ENCODE measurements around the gene EEF1A2. TPM values are rescaled to one million over a fixed set of nuclear protein-coding genes. Genes with fewer than 3 reads are reported as not detected.

EEF1A2 gene
- total and polyA plus RNA-seq, 4 donors, result 0.05 to 0.12 TPM; not detected in 2

DNA sequence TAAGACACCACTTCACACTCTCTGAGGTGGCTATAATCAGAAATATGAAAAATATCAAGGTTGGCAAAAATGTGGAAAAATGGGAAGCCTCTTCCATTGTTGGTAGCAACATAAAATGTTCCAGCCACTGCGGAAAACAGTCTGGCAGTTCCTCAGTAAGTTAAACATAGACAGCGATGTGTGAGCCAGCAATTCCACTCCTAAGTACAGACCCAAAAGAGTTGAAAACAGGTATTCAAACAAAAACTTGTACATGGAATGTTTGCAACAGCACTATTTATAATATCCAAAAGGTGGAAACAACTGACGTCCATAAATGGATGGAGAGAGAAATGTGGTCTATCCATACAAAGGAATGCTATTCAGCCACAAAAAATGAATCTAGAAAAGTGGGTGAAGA is 14.3 kb upstream of the EEF1A2 start (continued):
- TF ChIP-seq, protein P1, sequence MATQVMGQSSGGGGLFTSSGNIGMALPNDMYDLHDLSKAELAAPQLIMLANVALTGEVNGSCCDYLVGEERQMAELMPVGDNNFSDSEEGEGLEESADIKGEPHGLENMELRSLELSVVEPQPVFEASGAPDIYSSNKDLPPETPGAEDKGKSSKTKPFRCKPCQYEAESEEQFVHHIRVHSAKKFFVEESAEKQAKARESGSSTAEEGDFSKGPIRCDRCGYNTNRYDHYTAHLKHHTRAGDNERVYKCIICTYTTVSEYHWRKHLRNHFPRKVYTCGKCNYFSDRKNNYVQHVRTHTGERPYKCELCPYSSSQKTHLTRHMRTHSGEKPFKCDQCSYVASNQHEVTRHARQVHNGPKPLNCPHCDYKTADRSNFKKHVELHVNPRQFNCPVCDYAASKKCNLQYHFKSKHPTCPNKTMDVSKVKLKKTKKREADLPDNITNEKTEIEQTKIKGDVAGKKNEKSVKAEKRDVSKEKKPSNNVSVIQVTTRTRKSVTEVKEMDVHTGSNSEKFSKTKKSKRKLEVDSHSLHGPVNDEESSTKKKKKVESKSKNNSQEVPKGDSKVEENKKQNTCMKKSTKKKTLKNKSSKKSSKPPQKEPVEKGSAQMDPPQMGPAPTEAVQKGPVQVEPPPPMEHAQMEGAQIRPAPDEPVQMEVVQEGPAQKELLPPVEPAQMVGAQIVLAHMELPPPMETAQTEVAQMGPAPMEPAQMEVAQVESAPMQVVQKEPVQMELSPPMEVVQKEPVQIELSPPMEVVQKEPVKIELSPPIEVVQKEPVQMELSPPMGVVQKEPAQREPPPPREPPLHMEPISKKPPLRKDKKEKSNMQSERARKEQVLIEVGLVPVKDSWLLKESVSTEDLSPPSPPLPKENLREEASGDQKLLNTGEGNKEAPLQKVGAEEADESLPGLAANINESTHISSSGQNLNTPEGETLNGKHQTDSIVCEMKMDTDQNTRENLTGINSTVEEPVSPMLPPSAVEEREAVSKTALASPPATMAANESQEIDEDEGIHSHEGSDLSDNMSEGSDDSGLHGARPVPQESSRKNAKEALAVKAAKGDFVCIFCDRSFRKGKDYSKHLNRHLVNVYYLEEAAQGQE (IDR thresholded peaks at IDR 0.05), result no peak
- no peak for TF ChIP-seq JUND (IDR thresholded peaks at IDR 0.05)

DNA sequence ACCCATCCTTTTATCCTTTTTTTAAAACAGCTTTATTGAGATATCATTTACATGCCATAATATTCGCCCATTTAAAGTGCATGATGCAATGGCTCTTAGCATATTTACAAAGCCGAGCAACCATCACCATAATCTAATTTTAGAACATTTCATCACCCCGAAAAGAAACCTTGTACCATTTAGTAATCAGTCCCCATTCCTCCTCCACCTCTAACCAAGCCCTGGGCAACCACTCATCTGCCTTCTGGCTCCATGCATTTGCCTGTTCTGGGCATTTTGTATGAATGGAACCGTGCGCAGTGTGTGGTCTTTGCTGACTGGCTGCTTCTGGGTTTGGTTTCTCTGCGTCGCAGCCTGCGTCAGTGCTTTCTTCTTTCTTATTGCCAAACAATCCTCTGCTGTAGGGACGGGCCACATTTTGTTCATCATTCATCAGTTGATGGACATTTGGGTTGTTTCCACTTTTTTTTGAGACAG is 10.2 kb upstream of the EEF1A2 start:
- TF ChIP-seq RAD21 (IDR thresholded peaks at IDR 0.05), result no peak
- no peak for TF ChIP-seq SP1 (IDR thresholded peaks at IDR 0.05)
- TF ChIP-seq TAF1 (conservative IDR thresholded peaks at IDR 0.05), result no peak
- no peak for TF ChIP-seq FOXA1 (IDR thresholded peaks at IDR 0.05)
- TF ChIP-seq, protein P2, sequence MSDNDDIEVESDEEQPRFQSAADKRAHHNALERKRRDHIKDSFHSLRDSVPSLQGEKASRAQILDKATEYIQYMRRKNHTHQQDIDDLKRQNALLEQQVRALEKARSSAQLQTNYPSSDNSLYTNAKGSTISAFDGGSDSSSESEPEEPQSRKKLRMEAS (IDR thresholded peaks at IDR 0.05), result no peak
- TF ChIP-seq, protein P1 (IDR thresholded peaks at IDR 0.05), result no peak
- no peak for TF ChIP-seq FOXA2 (IDR thresholded peaks at IDR 0.05)
- TF ChIP-seq, protein P3, sequence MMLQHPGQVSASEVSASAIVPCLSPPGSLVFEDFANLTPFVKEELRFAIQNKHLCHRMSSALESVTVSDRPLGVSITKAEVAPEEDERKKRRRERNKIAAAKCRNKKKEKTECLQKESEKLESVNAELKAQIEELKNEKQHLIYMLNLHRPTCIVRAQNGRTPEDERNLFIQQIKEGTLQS (IDR thresholded peaks at IDR 0.05), result no peak
- TF ChIP-seq, protein P4, sequence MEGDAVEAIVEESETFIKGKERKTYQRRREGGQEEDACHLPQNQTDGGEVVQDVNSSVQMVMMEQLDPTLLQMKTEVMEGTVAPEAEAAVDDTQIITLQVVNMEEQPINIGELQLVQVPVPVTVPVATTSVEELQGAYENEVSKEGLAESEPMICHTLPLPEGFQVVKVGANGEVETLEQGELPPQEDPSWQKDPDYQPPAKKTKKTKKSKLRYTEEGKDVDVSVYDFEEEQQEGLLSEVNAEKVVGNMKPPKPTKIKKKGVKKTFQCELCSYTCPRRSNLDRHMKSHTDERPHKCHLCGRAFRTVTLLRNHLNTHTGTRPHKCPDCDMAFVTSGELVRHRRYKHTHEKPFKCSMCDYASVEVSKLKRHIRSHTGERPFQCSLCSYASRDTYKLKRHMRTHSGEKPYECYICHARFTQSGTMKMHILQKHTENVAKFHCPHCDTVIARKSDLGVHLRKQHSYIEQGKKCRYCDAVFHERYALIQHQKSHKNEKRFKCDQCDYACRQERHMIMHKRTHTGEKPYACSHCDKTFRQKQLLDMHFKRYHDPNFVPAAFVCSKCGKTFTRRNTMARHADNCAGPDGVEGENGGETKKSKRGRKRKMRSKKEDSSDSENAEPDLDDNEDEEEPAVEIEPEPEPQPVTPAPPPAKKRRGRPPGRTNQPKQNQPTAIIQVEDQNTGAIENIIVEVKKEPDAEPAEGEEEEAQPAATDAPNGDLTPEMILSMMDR (IDR thresholded peaks at IDR 0.05; ENCODE audit: low read depth, low read length, missing input control), result no peak
- no peak for TF ChIP-seq YY1 (IDR thresholded peaks at IDR 0.05)
- TF ChIP-seq HNF4A (conservative IDR thresholded peaks at IDR 0.05), result no peak
- TF ChIP-seq GABPA (IDR thresholded peaks at IDR 0.05 in 1 of 2, conservative IDR thresholded peaks at IDR 0.05 in 1 of 2), result no peak
- TF ChIP-seq RXRA (IDR thresholded peaks at IDR 0.05), result no peak
- TF ChIP-seq NR2F2 (IDR thresholded peaks at IDR 0.05), result no peak
- WGBS, result 78% methylated on average over 9 of the region's 9 CpGs
- Histone ChIP-seq H3K4me3 (ENCODE audit: low read depth in 1 of 3, low read length in 3 of 3) (no peak overlapping the region), H3K27ac (ENCODE audit: low read depth in 1 of 2, low read length in 2 of 2) (no peak overlapping the region), H3K4me1 (ENCODE audit: control insufficient read depth in 4 of 4, insufficient read depth in 4 of 4, low read length in 3 of 4) (no peaks in the 10 kb centered on the region), H3K9me3 (ENCODE audit: control insufficient read depth in 4 of 4, low read length in 3 of 4) (peaks cover 0 to 6% (median 4%) of the 10 kb centered on the region in 4 donors), H3K9ac (ENCODE audit: low read depth in 1 of 2, low read length in 2 of 2) (no peak overlapping the region), H3K27me3 (ENCODE audit: control insufficient read depth in 4 of 4, insufficient read depth in 4 of 4, low read length in 3 of 4) (peaks cover 0 to 3% (median under 1%) of the 10 kb centered on the region in 4 donors), H3K36me3 (ENCODE audit: control insufficient read depth in 4 of 4, insufficient read depth in 3 of 4, low read depth in 1 of 4, low read length in 3 of 4) (no peaks in the 10 kb centered on the region)
- no peak for DNase-seq (ENCODE audit: low spot score)
